ENCODE results near the gene HECTD4. TPM values are rescaled to one million over a fixed set of nuclear protein-coding genes. Genes with fewer than 3 reads are reported as not detected.

The HECTD4 gene
- total and polyA plus RNA-seq, 4 experiments from 2014 or later, result 0.75 to 61.3 (median 29.3) TPM

DNA sequence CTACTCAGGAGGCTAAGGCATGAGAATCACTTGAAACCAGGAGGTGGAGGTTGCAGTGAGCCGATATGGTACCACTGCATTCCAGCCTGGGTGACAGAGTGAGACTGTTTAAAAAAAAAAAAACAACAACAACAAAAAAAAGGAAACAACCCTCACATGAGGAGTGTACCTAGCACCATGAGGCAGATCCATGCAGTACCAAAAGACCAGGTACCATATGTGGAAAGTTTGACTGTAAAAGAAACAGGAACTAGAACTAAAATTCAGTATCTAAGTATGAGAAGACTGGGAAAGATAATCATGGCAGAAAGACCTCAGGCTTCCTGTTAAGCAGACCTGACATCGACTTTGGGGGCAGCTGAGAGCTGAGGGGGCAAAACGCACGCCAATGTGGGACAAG is 201.8 kb downstream of the HECTD4 start:
- intact Hi-C loops (cut with micrococcal nuclease), result no loop called here
- Histone ChIP-seq H3K4me3 (ENCODE audit: low read length in 2 of 2) (no peak overlapping the region), H3K4me1 (ENCODE audit: insufficient read depth, low read length) (no peaks in the 10 kb centered on the region), H3K9me3 (ENCODE audit: control insufficient read depth in 1 of 2, low read length in 2 of 2) (no peaks in the 10 kb centered on the region), H3K27ac (ENCODE audit: low read depth, low read length) (no peak overlapping the region), H3K27me3 (ENCODE audit: insufficient read depth, low read length) (no peaks in the 10 kb centered on the region), H3K36me3 (ENCODE audit: insufficient read depth, low read length) (peaks cover 43% of the 10 kb centered on the region)
- ChIA-PET CTCF (ENCODE audit: partially characterized antibody) (no interaction called here), POLR2A (ENCODE audit: partially characterized antibody) (interaction anchor here (1.1 kb wide), 1 partner anchor 17 kb away, joined by 3 read pairs; no protein-coding TSS in a partner anchor)
- Mint-ChIP-seq H3K36me3 (peaks cover 31 to 50% of the 10 kb centered on the region in 2 donors), H3K4me3 (no peak overlapping the region), H3K27ac (peak overlapping the region in 4 of 7 donors; percentile 3 to 57 (median 9)), H3K27me3 (no peaks in the 10 kb centered on the region), H3K9me3 (no peaks in the 10 kb centered on the region), H3K4me1 (no peaks in the 10 kb centered on the region)
- DNase-seq, result no peak

DNA sequence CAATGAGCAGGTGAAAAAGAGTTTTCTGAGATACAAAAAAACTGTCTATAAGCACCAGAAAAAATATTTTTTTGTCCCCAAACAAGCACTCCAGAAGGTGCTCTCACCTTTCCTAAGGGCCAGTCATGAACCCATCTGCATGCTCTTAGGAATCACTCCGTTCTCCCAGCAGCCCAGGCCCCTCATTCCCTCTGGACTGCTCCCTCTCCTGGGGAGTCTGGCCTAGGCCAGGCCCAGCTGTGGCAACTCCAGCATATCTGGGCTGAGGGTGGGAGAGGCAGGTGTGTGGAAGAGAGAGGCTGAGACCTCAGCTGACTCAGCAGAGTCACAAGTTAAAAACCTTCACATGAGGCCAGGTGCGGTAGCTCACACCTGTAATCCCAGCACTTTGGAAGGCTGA is 202.3 kb downstream of the HECTD4 start:
- Mint-ChIP-seq H3K27ac (peak overlapping the region in 3 of 7 donors; percentile 12 to 53 (median 52)), H3K27me3 (no peaks in the 10 kb centered on the region), H3K4me3 (no peak overlapping the region), H3K4me1 (no peaks in the 10 kb centered on the region), H3K36me3 (peaks cover 34 to 53% of the 10 kb centered on the region in 2 donors), H3K9me3 (no peaks in the 10 kb centered on the region)
- no peaks in the 10 kb centered on the region for H3K4me1 ChIP-seq (ENCODE audit: insufficient read depth, low read length)
- no peak for DNase-seq
- intact Hi-C loops (cut with micrococcal nuclease), result no loop called here
- ChIA-PET CTCF (ENCODE audit: partially characterized antibody) (no interaction called here), POLR2A (ENCODE audit: partially characterized antibody) (no interaction called here)
- H3K9me3 ChIP-seq (ENCODE audit: control insufficient read depth in 1 of 2, low read length in 2 of 2), result no peaks in the 10 kb centered on the region
- H3K4me3 ChIP-seq (ENCODE audit: low read length in 2 of 2), result no peak overlapping the region
- H3K36me3 ChIP-seq (ENCODE audit: insufficient read depth, low read length), result peaks cover 47% of the 10 kb centered on the region
- no peaks in the 10 kb centered on the region for H3K27me3 ChIP-seq (ENCODE audit: insufficient read depth, low read length)
- H3K27ac ChIP-seq (ENCODE audit: low read depth, low read length), result no peak overlapping the region

DNA sequence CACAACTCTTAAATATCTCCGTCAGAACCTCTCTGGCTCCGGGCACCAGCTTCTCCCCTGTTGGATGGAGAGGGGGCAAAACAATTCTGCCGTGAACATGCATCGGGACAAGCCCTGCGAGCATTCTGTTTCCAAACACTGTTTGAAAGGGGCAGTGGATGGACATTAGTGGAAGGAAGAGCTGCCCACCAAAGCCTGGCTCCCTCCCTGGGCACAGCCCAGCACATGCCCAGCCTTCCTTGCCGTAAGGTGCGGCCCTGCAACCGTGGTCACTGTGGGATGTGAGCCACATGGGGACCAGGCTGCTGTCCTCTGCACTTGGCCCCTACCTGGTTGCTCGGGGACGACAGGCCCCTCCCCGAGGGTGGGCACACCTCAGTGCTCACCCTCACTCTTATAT is 202.9 kb downstream of the HECTD4 start:
- Mint-ChIP-seq H3K4me3 (no peak overlapping the region), H3K9me3 (no peaks in the 10 kb centered on the region), H3K27ac (peak overlapping the region in 1 of 7 donors; percentile 31), H3K27me3 (no peaks in the 10 kb centered on the region), H3K36me3 (peaks cover 37 to 55% of the 10 kb centered on the region in 2 donors), H3K4me1 (no peaks in the 10 kb centered on the region)
- ChIA-PET POLR2A (ENCODE audit: partially characterized antibody) (no interaction called here), CTCF (ENCODE audit: partially characterized antibody) (no interaction called here)
- H3K36me3 ChIP-seq (ENCODE audit: insufficient read depth, low read length), result peaks cover 42% of the 10 kb centered on the region
- no peaks in the 10 kb centered on the region for H3K4me1 ChIP-seq (ENCODE audit: insufficient read depth, low read length)
- no peaks in the 10 kb centered on the region for H3K27me3 ChIP-seq (ENCODE audit: insufficient read depth, low read length)
- DNase-seq, result no peak
- no peaks in the 10 kb centered on the region for H3K9me3 ChIP-seq (ENCODE audit: control insufficient read depth in 1 of 2, low read length in 2 of 2)
- H3K4me3 ChIP-seq (ENCODE audit: low read length in 2 of 2), result no peak overlapping the region
- intact Hi-C loops (cut with micrococcal nuclease), result no loop called here
- no peak overlapping the region for H3K27ac ChIP-seq (ENCODE audit: low read depth, low read length)

DNA sequence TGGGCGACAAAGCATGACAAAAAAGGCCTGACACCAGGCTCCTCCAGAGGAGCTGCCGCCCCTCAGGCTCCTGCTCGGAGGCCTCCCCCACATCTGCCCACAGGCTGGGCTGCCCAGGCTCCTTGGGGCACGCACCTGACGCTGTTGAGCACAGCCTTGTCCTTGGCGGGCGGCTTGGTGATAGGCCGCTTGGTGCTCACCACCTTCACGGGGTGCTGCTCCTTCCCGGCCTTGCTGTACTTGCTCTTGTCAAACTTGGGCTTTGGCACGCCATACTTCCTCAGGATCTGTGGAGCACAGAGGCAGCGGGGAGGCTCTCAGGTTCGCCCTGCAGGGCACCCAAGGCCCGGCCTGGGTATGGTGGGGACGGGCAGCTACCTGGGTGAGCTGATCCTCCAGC is 203.4 kb downstream of the HECTD4 start:
- Histone ChIP-seq H3K27ac (ENCODE audit: low read depth, low read length) (no peak overlapping the region), H3K27me3 (ENCODE audit: insufficient read depth, low read length) (no peaks in the 10 kb centered on the region), H3K36me3 (ENCODE audit: insufficient read depth, low read length) (peaks cover 36% of the 10 kb centered on the region), H3K4me1 (ENCODE audit: insufficient read depth, low read length) (no peaks in the 10 kb centered on the region), H3K9me3 (ENCODE audit: control insufficient read depth in 1 of 2, low read length in 2 of 2) (no peaks in the 10 kb centered on the region), H3K4me3 (ENCODE audit: low read length in 2 of 2) (no peak overlapping the region)
- Mint-ChIP-seq H3K4me3 (no peak overlapping the region), H3K27me3 (no peaks in the 10 kb centered on the region), H3K27ac (peak overlapping the region in 1 of 7 donors; percentile 60), H3K4me1 (no peaks in the 10 kb centered on the region), H3K36me3 (peaks cover 36 to 53% of the 10 kb centered on the region in 2 donors), H3K9me3 (no peaks in the 10 kb centered on the region)
- DNase-seq, result no peak
- ChIA-PET POLR2A (ENCODE audit: partially characterized antibody) (no interaction called here), CTCF (ENCODE audit: partially characterized antibody) (no interaction called here)
- intact Hi-C loops (cut with micrococcal nuclease), result no loop called here

DNA sequence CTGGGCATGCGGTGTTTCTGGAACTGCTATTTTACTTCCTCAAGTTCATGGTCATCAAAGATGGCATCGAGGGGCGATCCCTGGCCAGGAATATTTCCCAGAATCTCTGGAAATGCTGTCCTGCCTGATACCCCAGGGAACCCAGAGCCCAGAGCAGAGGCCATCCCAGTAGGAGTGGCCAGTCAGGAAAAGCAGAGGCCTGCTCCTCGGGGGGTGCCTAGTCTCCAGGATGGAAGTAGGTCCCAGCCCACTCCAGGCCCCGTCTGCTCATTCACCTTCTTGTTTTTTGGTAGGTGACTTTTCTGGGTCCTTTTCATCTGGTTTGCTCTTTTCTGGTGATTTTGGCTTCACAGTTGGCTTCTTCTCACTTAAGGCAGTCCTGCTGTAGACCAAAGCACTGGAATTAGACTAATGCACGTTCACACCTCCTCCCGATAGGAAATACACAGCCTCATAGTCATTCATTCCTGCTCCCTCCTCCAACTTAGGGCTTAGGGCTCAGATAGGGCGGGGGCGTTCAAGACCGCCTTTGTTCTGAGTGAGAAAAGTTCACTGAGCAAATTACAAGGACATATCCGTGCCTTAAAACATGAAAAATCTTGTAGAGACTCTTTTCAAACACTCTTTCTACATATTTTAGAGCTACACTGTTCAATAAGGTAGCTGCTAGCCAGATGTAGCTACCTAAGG is 205.8 kb downstream of the HECTD4 start:
- Histone ChIP-seq H3K27ac (ENCODE audit: low read depth, low read length) (no peak overlapping the region), H3K36me3 (ENCODE audit: insufficient read depth, low read length) (peaks cover 29% of the 10 kb centered on the region), H3K4me1 (ENCODE audit: insufficient read depth, low read length) (no peaks in the 10 kb centered on the region), H3K4me3 (ENCODE audit: low read length in 2 of 2) (no peak overlapping the region), H3K9me3 (ENCODE audit: control insufficient read depth in 1 of 2, low read length in 2 of 2) (no peaks in the 10 kb centered on the region), H3K27me3 (ENCODE audit: insufficient read depth, low read length) (no peaks in the 10 kb centered on the region)
- intact Hi-C loops (cut with micrococcal nuclease), result no loop called here
- Mint-ChIP-seq H3K4me3 (no peak overlapping the region), H3K27ac (peak overlapping the region in 2 of 7 donors; percentile 14 to 57), H3K27me3 (no peaks in the 10 kb centered on the region), H3K36me3 (peaks cover 32 to 54% of the 10 kb centered on the region in 2 donors), H3K4me1 (peaks cover 0 to 2% (median under 1%) of the 10 kb centered on the region in 4 donors), H3K9me3 (no peaks in the 10 kb centered on the region)
- CTCF ChIA-PET (ENCODE audit: partially characterized antibody), result no interaction called here
- no peak for DNase-seq
- POLR2A ChIA-PET (ENCODE audit: partially characterized antibody), result no interaction called here

DNA sequence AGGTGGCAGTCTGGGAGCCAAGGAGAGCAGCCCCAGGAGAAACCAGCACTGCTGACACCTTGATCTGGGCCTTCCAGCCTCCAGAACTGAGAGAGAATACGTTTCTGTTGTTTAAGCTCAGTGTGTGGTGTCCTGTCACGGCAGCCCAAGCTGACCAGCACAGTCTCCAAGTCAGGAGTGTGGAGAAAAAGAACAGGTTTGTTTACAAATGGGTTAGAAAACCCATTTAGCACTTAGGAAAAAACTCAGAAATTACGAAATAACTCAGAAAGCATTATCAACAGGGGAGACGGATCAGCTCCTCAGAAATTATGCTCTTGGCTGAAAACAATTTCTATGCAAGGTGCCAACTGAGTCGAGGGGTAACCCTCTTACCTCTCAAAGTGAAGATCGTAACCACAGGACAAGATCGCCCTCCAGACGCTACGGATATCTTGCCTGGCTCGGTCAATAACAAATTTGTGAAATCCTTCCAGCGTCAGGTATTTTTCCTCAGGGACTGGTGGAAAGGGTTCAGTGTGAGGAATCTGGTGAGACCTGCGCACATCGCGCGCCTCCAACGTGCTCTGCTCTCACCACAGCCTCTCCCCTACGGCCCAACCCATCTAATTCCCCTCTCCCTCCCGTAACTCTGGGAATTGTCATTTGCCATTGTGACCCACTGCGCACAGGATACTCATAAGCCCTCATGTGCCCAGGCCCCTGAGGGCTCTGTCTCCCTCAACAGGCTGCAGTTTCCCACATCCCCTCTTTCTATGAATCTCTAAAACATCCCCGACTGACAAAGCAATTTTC is 206.7 kb downstream of the HECTD4 start:
- POLR2A ChIA-PET (ENCODE audit: partially characterized antibody), result no interaction called here
- CTCF ChIA-PET (ENCODE audit: partially characterized antibody), result no interaction called here
- Mint-ChIP-seq H3K27me3 (no peaks in the 10 kb centered on the region), H3K4me1 (peaks cover 0 to 2% (median under 1%) of the 10 kb centered on the region in 4 donors), H3K9me3 (no peaks in the 10 kb centered on the region), H3K36me3 (peaks cover 30 to 57% of the 10 kb centered on the region in 2 donors), H3K27ac (peak overlapping the region in 2 of 7 donors; percentile 14 to 57), H3K4me3 (no peak overlapping the region)
- no peaks in the 10 kb centered on the region for H3K9me3 ChIP-seq (ENCODE audit: control insufficient read depth in 1 of 2, low read length in 2 of 2)
- DNase-seq, result no peak
- no peaks in the 10 kb centered on the region for H3K27me3 ChIP-seq (ENCODE audit: insufficient read depth, low read length)
- no peak overlapping the region for H3K27ac ChIP-seq (ENCODE audit: low read depth, low read length)
- no peaks in the 10 kb centered on the region for H3K4me1 ChIP-seq (ENCODE audit: insufficient read depth, low read length)
- no peak overlapping the region for H3K4me3 ChIP-seq (ENCODE audit: low read length in 2 of 2)
- intact Hi-C loops (cut with micrococcal nuclease), result no loop called here
- peaks cover 29% of the 10 kb centered on the region for H3K36me3 ChIP-seq (ENCODE audit: insufficient read depth, low read length)

DNA sequence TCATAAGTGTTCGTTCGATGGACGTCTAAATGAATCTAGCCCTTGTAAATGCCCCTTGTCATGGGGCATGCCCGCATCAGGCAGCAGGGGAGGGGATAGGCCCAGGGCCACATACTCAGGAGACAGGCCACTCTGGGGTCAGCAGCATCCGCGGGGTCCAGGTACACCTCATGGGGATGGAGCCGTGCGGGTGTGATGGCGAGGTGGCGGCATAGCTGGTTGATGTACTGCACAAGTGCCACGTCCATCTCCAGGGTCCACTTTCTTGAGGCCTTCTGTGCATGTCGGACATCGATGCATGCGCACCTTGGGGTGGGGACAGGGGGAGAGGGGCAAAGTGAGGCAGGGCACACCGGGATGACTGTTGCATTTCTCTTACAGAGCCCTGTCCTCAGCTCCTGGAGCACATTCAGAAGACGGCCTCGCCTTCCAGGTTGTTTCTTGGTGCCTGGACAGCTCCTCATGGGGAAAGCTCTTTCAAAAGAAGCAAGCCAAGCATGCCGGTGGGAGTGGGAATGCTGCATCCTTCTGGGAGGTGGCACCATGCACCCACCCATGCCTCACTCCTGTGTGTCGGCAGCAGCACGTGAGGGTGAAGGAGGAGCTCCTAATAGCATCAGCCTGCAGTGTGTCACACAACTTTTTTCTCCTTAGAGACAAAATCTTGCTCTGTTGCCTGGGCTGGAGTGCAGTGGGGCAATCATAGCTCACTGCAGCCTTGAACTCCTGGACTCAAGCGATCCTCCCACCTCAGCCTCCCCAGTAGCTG is 209.5 kb downstream of the HECTD4 start:
- CTCF ChIA-PET (ENCODE audit: partially characterized antibody), result no interaction called here
- no peaks in the 10 kb centered on the region for H3K27me3 Mint-ChIP-seq
- Histone ChIP-seq H3K36me3 (ENCODE audit: insufficient read depth, low read length) (peaks cover 15% of the 10 kb centered on the region), H3K4me3 (ENCODE audit: low read length in 2 of 2) (no peak overlapping the region), H3K27me3 (ENCODE audit: insufficient read depth, low read length) (no peaks in the 10 kb centered on the region), H3K9me3 (ENCODE audit: control insufficient read depth in 1 of 2, low read length in 2 of 2) (no peaks in the 10 kb centered on the region), H3K4me1 (ENCODE audit: insufficient read depth, low read length) (peaks cover 4% of the 10 kb centered on the region), H3K27ac (ENCODE audit: low read depth, low read length) (no peak overlapping the region)
- no peaks in the 10 kb centered on the region for H3K9me3 Mint-ChIP-seq
- no peak for DNase-seq
- H3K27ac Mint-ChIP-seq, result peak overlapping the region in 4 of 7 donors; percentile 24 to 64 (median 53)
- H3K36me3 Mint-ChIP-seq, result peaks cover 27 to 54% of the 10 kb centered on the region in 2 donors
- H3K4me1 Mint-ChIP-seq, result peaks cover 1 to 8% (median 5%) of the 10 kb centered on the region in 4 donors
- intact Hi-C loops (cut with micrococcal nuclease), result no loop called here
- POLR2A ChIA-PET (ENCODE audit: partially characterized antibody), result interaction anchor here (0.6 kb wide), 1 partner anchor 115 kb away, joined by 3 read pairs; no protein-coding TSS in a partner anchor
- no peak overlapping the region for H3K4me3 Mint-ChIP-seq

Data from CD4-positive, alpha-beta memory T cell (primary cell).